Measurements from ENCODE around the gene ZFAND3. TPM values are rescaled to one million over a fixed set of nuclear protein-coding genes. Genes with fewer than 3 reads are reported as not detected.

Gene ZFAND3
- total RNA-seq, 1 experiment from 2014 or later: 75.0 TPM

DNA sequence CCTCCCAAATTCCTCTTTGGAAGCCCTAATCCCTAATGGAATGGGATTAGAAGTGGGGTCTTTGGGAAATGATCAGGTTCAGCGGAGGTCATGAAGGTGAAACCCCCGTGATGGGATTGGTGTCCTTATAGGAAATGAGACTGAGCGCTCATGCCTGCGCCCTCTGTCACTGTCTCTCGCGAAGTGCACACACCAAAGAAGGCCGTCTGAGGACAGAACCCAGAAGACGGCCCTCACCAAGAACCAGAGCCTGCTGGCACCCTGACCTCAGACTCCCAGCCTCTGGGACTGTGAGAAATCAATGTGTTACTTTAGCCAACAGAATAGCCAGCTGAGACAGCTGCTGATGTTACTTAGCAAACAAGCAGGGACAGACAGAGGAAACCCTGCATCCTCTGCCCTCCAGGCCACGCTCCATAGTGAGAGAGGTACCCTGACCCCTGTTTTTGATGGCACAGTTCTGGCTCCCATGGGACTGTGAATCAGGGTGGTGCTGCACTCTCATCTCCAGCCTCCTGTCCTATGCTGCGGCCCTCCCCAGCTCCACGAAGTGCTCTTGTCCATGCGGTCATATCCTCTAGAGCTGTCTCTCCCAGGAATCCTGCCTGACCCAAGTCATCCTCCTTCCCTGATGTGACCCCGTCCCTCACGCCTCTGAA is 369.3 kb downstream of the ZFAND3 start:
- intact Hi-C loops (cut with micrococcal nuclease; ENCODE audit: unreplicated experiment): no loop called here
- H3K27me3 Mint-ChIP-seq (ENCODE audit: unreplicated experiment): no peaks in the 10 kb centered on the region
- DNase-seq: no peak
- no peak overlapping the region for H3K4me3 Mint-ChIP-seq (ENCODE audit: low read depth, unreplicated experiment)
- TF ChIP-seq, protein P1, sequence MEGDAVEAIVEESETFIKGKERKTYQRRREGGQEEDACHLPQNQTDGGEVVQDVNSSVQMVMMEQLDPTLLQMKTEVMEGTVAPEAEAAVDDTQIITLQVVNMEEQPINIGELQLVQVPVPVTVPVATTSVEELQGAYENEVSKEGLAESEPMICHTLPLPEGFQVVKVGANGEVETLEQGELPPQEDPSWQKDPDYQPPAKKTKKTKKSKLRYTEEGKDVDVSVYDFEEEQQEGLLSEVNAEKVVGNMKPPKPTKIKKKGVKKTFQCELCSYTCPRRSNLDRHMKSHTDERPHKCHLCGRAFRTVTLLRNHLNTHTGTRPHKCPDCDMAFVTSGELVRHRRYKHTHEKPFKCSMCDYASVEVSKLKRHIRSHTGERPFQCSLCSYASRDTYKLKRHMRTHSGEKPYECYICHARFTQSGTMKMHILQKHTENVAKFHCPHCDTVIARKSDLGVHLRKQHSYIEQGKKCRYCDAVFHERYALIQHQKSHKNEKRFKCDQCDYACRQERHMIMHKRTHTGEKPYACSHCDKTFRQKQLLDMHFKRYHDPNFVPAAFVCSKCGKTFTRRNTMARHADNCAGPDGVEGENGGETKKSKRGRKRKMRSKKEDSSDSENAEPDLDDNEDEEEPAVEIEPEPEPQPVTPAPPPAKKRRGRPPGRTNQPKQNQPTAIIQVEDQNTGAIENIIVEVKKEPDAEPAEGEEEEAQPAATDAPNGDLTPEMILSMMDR (IDR thresholded peaks at IDR 0.05; ENCODE audit: unreplicated experiment): no peak
- no peaks in the 10 kb centered on the region for H3K36me3 Mint-ChIP-seq (ENCODE audit: insufficient read depth, unreplicated experiment)
- H3K9me3 Mint-ChIP-seq (ENCODE audit: low read depth, unreplicated experiment): no peaks in the 10 kb centered on the region
- H3K27ac Mint-ChIP-seq (ENCODE audit: unreplicated experiment): no peak overlapping the region
- H3K4me1 Mint-ChIP-seq (ENCODE audit: low read depth, unreplicated experiment): no peaks in the 10 kb centered on the region
- BruUV-seq (replicated peaks): no TSS peak
- CTCF ChIA-PET: no interaction called here

- no TSS peak for BruUV-seq (replicated peaks)
- Mint-ChIP-seq H3K27me3 (ENCODE audit: unreplicated experiment) (no peaks in the 10 kb centered on the region), H3K4me1 (ENCODE audit: low read depth, unreplicated experiment) (no peaks in the 10 kb centered on the region), H3K4me3 (ENCODE audit: low read depth, unreplicated experiment) (no peak overlapping the region), H3K36me3 (ENCODE audit: insufficient read depth, unreplicated experiment) (no peaks in the 10 kb centered on the region), H3K9me3 (ENCODE audit: low read depth, unreplicated experiment) (no peaks in the 10 kb centered on the region), H3K27ac (ENCODE audit: unreplicated experiment) (no peak overlapping the region)
- DNase-seq: no peak
- CTCF ChIA-PET: interaction anchor here (0.6 kb wide), 1 partner anchor 1142 kb away, joined by 3 read pairs; no protein-coding TSS in a partner anchor
- TF ChIP-seq, protein P1 (IDR thresholded peaks at IDR 0.05; ENCODE audit: unreplicated experiment): no peak
- intact Hi-C loops (cut with micrococcal nuclease; ENCODE audit: unreplicated experiment): no loop called here
Measured at GRCh38 chr6:38191418-38191817, 371.9 kb downstream of the ZFAND3 start.

DNA sequence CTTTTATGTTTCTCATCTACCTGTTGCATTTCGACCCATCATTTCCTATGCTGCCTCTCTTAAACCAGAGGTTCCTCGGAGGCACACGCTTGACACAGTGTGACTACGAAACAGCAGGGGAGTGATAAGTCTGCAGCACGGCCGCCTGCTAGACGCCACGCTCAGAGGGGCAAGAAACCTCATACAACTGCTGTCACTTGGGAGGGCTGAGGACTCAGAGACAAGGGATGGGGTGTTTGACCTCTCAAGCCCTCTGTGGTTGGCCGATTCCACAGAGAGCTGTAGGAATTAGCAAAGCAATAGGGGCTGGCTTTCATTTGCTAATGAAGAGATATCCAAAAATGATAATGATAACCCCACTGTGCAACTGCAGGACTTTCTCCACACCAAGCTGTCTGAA is 372.5 kb downstream of the ZFAND3 start:
- Mint-ChIP-seq H3K27me3 (ENCODE audit: unreplicated experiment) (no peaks in the 10 kb centered on the region), H3K4me1 (ENCODE audit: low read depth, unreplicated experiment) (no peaks in the 10 kb centered on the region), H3K4me3 (ENCODE audit: low read depth, unreplicated experiment) (no peak overlapping the region), H3K9me3 (ENCODE audit: low read depth, unreplicated experiment) (no peaks in the 10 kb centered on the region), H3K36me3 (ENCODE audit: insufficient read depth, unreplicated experiment) (no peaks in the 10 kb centered on the region), H3K27ac (ENCODE audit: unreplicated experiment) (no peak overlapping the region)
- DNase-seq: no peak
- CTCF ChIA-PET: no interaction called here
- TF ChIP-seq, protein P1 (IDR thresholded peaks at IDR 0.05; ENCODE audit: unreplicated experiment): no peak
- BruUV-seq (replicated peaks): no TSS peak
- intact Hi-C loops (cut with micrococcal nuclease; ENCODE audit: unreplicated experiment): no loop called here

- Mint-ChIP-seq H3K27me3 (ENCODE audit: unreplicated experiment) (no peaks in the 10 kb centered on the region), H3K9me3 (ENCODE audit: low read depth, unreplicated experiment) (no peaks in the 10 kb centered on the region), H3K4me3 (ENCODE audit: low read depth, unreplicated experiment) (no peak overlapping the region), H3K27ac (ENCODE audit: unreplicated experiment) (no peak overlapping the region), H3K36me3 (ENCODE audit: insufficient read depth, unreplicated experiment) (no peaks in the 10 kb centered on the region), H3K4me1 (ENCODE audit: low read depth, unreplicated experiment) (no peaks in the 10 kb centered on the region)
- intact Hi-C loops (cut with micrococcal nuclease; ENCODE audit: unreplicated experiment): no loop called here
- no TSS peak for BruUV-seq (replicated peaks)
- CTCF ChIA-PET: no interaction called here
- TF ChIP-seq, protein P1 (IDR thresholded peaks at IDR 0.05; ENCODE audit: unreplicated experiment): no peak
- no peak for DNase-seq
Measured at GRCh38 chr6:38192487-38192886, 373.0 kb downstream of the ZFAND3 start.

All from Calu3 (cell line).